HEK293T (cell line): ENCODE data around the gene SLAMF6.
"Not testable (repeated sequence)": the region's sequence is repeated elsewhere in the genome, so short reads cannot be mapped to it uniquely, and the experiment has no call there.

Experiments used
- CTCF ChIA-PET: fragments of 350-600 bp; formaldehyde crosslinking; extraction: SDS; loops from one replicate; lab custom pipeline; 2021; ENCODE audit warnings: antibody characterized with exemption, inconsistent platforms; lab: Yijun Ruan, JAX
- POLR2A ChIA-PET: fragments of 350-600 bp; formaldehyde crosslinking; extraction: SDS; loops from one replicate; lab custom pipeline; 2020; ENCODE audit warnings: antibody characterized with exemption, inconsistent platforms; lab: Yijun Ruan, JAX
- DNase-seq: peaks from one replicate; pipeline ENCODE4 v3.0.0; 2012; ENCODE audit warnings: mixed read lengths; ENCODE audit errors: extremely low spot score
- ARNT ChIP-seq: fragments of 450-650 bp; IDR thresholded peaks from 2 replicates; pipeline ENCODE4 v1.6.1; 2017; ENCODE audit warnings: mild to moderate bottlenecking
- BHLHE40 ChIP-seq: fragments of 450-650 bp; IDR thresholded peaks from 2 replicates; pipeline ENCODE4 v1.6.1; 2016; ENCODE audit warnings: mild to moderate bottlenecking, moderate library complexity, borderline replicate concordance
- CTBP1 ChIP-seq: fragments of 450-650 bp; IDR thresholded peaks from 2 replicates; pipeline ENCODE4 v1.6.1; 2016; ENCODE audit warnings: borderline replicate concordance
- ELF4 ChIP-seq: fragments of 450-650 bp; IDR thresholded peaks from 2 replicates; pipeline ENCODE4 v1.6.1; 2017; ENCODE audit warnings: antibody characterized with exemption
- FOXA1 ChIP-seq: fragments of 450-650 bp; IDR thresholded peaks from 2 replicates; pipeline ENCODE4 v1.6.1; 2016; ENCODE audit warnings: mild to moderate bottlenecking
- FOXK2 ChIP-seq: fragments of 450-650 bp; IDR thresholded peaks from 2 replicates; pipeline ENCODE4 v1.6.1; 2016; ENCODE audit warnings: mild to moderate bottlenecking
- FOXM1 ChIP-seq: fragments of 450-650 bp; IDR thresholded peaks from 2 replicates; pipeline ENCODE4 v1.6.1; 2017; ENCODE audit warnings: mild to moderate bottlenecking, borderline replicate concordance
- HDGF ChIP-seq: fragments of 450-650 bp; IDR thresholded peaks from 2 replicates; pipeline ENCODE4 v1.6.1; 2017; ENCODE audit warnings: antibody characterized with exemption, borderline replicate concordance
- L3MBTL2 ChIP-seq: fragments of 450-650 bp; conservative IDR thresholded peaks from 2 replicates; pipeline ENCODE4 v1.6.1; 2016; ENCODE audit warnings: mild to moderate bottlenecking
- LEF1 ChIP-seq: fragments of 450-650 bp; IDR thresholded peaks from 2 replicates; pipeline ENCODE4 v1.6.1; 2017; ENCODE audit warnings: mild to moderate bottlenecking, borderline replicate concordance
- NFRKB ChIP-seq: fragments of 450-650 bp; IDR thresholded peaks from 2 replicates; pipeline ENCODE4 v1.6.1; 2016; ENCODE audit warnings: mild to moderate bottlenecking, moderate library complexity
- SP1 ChIP-seq: fragments of 450-650 bp; IDR thresholded peaks from 2 replicates; pipeline ENCODE4 v1.6.1; 2017
- SUZ12 ChIP-seq: fragments of 450-650 bp; IDR thresholded peaks from 2 replicates; pipeline ENCODE4 v1.6.1; 2016; ENCODE audit warnings: mild to moderate bottlenecking
- TARDBP ChIP-seq: fragments of 450-650 bp; IDR thresholded peaks from 2 replicates; pipeline ENCODE4 v1.6.1; 2016
- ZNF384 ChIP-seq: fragments of 450-650 bp; IDR thresholded peaks from 2 replicates; pipeline ENCODE4 v1.6.1; 2016
- TF ChIP-seq, protein P1 (sequence below): fragments of 450-650 bp; IDR thresholded peaks from 2 replicates; pipeline ENCODE4 v1.6.1; 2016

Gene SLAMF6

DNA sequence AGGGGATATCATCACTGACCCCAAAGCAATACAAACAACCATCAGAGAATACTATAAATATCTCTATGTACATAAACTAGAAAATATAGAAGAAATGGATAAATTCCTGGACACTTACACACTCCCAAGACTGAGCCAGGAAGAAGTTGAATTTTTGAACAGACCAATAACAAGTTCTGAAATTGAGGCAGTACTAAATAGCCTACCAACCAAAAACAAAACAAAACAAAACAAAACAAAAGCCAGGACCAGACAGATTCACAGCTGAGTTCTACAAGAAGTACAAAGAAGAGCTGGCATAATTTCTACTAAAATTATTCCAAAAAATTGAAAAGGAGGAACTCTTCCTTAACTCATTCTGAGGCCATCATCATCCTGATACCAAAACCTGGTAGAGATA, 37.8 kb upstream of the SLAMF6 start:
- CTCF ChIA-PET, result no interaction called here
- no peak for DNase-seq
- TF ChIP-seq ZNF384 (no peak), SP1 (no peak), FOXA1 (no peak)
- TF ChIP-seq, protein P1, sequence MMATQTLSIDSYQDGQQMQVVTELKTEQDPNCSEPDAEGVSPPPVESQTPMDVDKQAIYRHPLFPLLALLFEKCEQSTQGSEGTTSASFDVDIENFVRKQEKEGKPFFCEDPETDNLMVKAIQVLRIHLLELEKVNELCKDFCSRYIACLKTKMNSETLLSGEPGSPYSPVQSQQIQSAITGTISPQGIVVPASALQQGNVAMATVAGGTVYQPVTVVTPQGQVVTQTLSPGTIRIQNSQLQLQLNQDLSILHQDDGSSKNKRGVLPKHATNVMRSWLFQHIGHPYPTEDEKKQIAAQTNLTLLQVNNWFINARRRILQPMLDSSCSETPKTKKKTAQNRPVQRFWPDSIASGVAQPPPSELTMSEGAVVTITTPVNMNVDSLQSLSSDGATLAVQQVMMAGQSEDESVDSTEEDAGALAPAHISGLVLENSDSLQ, result no peak
- POLR2A ChIA-PET, result no interaction called here

DNA sequence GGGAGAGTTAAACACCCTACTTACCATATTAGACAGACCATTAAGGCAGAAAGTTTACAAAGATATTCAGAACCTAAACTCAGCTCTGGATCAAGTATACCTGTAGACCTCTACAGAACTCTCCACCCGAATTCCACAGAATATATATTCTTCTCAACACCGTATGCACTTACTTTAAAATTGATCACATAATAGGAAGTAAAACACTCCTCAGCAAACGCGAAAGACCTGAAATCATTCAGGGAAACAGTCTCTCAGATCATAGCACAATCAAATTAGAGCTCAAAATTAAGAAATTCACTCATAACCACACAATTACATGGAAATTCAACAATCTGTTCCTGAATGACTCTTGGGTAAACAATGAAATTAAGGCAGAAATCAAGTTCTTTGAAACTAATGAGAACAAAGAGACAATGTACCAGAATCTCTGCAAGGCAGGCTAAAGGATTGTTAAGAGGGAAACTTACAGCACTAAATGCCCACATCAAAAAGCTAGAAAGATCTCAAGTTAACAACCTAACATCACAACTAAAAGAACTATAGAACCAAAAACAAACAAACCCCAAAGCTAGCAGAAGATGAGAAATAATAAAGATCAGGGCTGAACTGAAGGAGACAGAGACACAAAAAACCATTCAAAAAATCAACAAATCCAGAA, 37.1 kb upstream of the SLAMF6 start:
- TF ChIP-seq ELF4, result no peak
- TF ChIP-seq SP1, result no peak
- no peak for TF ChIP-seq LEF1
- no peak for TF ChIP-seq FOXM1
- TF ChIP-seq ARNT, result no peak
- TF ChIP-seq ZNF384, result no peak
- no peak for DNase-seq
- CTCF ChIA-PET, result no interaction called here
- POLR2A ChIA-PET, result no interaction called here

DNA sequence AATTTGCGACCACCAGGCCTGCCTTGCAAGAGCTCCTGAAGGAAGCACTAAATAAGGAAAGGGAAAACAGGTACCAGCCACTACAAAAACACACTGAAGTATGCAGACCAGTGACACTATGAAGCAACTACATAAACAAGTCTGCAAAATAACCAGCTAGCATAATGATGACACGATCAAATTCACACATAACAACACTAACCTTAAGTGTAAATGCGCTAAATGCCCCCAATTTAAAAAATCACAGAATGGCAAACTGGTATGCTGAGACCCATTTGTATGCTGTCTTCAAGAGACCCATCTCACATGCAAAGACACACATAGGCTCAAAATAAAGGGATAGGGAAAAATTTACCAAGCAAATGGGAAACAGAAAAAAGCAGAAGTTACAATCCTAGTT, 36.4 kb upstream of the SLAMF6 start:
- POLR2A ChIA-PET, DNase-seq: not testable (repeated sequence)
- CTCF ChIA-PET, result interaction anchor here (0.7 kb wide), 1 partner anchor 11 kb away, joined by 3 read pairs; no protein-coding TSS in a partner anchor

DNA sequence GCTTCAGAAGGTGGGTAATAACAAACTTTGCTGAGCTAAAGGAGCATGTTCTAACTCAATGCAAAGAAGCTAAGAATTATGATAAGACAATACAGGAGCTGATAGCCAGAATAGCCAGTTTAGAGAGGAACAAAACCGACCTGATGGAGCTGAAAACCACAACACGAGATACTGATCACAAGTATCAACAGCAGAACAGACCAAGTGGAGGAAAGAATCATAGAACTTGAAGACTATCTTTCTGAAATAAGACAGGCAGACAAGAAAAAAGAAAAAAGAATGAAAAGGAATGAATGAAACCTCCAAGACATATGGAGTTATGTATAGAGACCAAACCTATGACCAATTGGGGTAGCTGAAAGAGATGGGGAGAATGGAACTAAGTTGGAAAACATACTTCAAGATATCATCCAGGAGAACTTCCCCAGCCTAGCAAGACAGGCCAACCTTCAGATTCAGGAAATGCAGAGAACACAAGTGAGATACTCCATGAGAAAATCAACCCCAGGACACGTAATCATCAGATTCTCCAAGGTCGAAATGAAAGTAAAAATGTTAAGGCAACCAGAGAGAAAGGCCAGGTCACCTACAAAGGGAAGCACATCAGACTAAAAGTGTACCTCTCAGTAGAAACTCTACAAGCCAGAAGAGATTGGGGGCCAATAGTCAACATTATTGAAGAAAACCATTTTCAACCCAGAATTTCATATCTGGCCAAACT, 35.8 kb upstream of the SLAMF6 start:
- DNase-seq, result no peak
- POLR2A ChIA-PET, result no interaction called here
- CTCF ChIA-PET, result interaction anchor here (0.7 kb wide), 1 partner anchor 11 kb away, joined by 3 read pairs; no protein-coding TSS in a partner anchor
- TF ChIP-seq BHLHE40 (no peak), SP1 (no peak), FOXM1 (no peak), SUZ12 (no peak), TARDBP (no peak), HDGF (no peak), LEF1 (no peak), ELF4 (no peak), FOXA1 (no peak), FOXK2 (no peak), ZNF384 (no peak), CTBP1 (no peak), L3MBTL2 (no peak), ARNT (no peak), NFRKB (no peak)
- TF ChIP-seq, protein P1, result no peak

DNA sequence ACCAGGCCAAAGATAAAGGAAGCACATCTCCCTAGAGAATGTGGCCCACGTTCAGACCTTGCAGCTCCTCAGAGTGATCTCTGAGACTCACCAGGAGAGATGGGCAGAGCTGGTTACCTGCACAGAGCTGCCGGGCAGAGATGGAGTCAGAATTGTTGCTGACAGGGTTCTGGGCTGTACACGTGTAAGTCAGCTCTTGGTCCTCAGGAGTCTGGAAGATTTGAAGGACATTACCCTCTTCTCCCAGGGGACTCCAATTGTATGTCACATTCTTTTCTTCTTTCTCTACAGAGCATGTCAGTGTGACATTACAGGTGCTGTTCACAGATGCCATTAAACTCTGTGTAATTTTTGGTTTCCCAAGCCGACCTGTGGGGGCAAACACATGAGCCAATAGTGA, 30.7 kb upstream of the SLAMF6 start:
- ChIA-PET POLR2A (no interaction called here), CTCF (no interaction called here)
- no peak for TF ChIP-seq ARNT
- TF ChIP-seq SUZ12, result no peak
- no peak for TF ChIP-seq NFRKB
- TF ChIP-seq ZNF384, result no peak
- no peak for TF ChIP-seq LEF1
- no peak for TF ChIP-seq SP1
- TF ChIP-seq FOXK2, result no peak
- TF ChIP-seq, protein P1, result no peak
- TF ChIP-seq BHLHE40, result no peak
- TF ChIP-seq CTBP1, result no peak
- TF ChIP-seq ELF4, result no peak
- no peak for TF ChIP-seq TARDBP
- TF ChIP-seq HDGF, result no peak
- TF ChIP-seq L3MBTL2, result no peak
- no peak for DNase-seq

DNA sequence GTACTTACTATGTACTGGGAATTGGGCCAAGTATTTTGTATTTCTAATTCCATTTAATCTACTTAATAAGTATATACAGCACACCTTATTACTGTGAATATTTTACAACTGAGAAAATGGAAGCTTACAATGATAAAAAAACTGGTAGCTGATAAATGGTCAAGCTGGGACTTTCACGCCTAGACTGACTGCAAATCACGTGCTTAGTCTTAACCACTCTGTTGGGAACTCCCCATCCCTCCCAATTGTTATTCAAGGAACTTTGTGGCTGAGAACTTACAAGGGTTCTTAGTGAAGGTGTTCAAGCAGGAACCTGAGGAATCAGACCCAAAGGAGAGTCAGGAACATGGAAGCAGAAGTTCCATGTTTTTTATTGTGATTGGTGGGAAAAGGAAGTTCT, 29.4 kb upstream of the SLAMF6 start:
- TF ChIP-seq NFRKB (no peak), CTBP1 (no peak), FOXA1 (no peak), FOXK2 (no peak), ARNT (no peak), BHLHE40 (no peak), SUZ12 (no peak), L3MBTL2 (no peak), FOXM1 (no peak), ZNF384 (no peak), SP1 (no peak), HDGF (no peak), LEF1 (no peak), TARDBP (no peak)
- TF ChIP-seq, protein P1, result no peak
- DNase-seq, result no peak
- ChIA-PET CTCF (no interaction called here), POLR2A (no interaction called here)
